Central memory CD8-positive, alpha-beta T cell (primary cell): ENCODE data around the gene ACADM.
"Not testable (repeated sequence)": the region's sequence is repeated elsewhere in the genome, so short reads cannot be mapped to it uniquely, and the experiment has no call there.

Experiments
- ATAC-seq: fragments of 150-1000 bp; cut with Tn5 transposase; replicated peaks from 2 replicates; pipeline ENCODE4 v1.10.0; 2022; ENCODE audit warnings: mild to moderate bottlenecking, moderate FRiP score, moderate number of reproducible peaks; ENCODE audit not compliant: poor library complexity, severe bottlenecking; ENCODE audit errors: extremely low read depth
- DNase-seq, 2 donors: peaks; one replicate each; pipeline ENCODE4 v3.0.0; 2021; ENCODE audit warnings: low spot score in 2 of 2
- H3K27ac Mint-ChIP-seq: one replicate; pipeline ENCODE4 v1.8.0; 2022; ENCODE audit warnings: low read depth, mild to moderate bottlenecking, moderate library complexity, mixed read lengths
- H3K27me3 Mint-ChIP-seq: one replicate; pipeline ENCODE4 v1.8.0; 2022; ENCODE audit warnings: mixed read lengths
- H3K36me3 Mint-ChIP-seq: one replicate; pipeline ENCODE4 v1.8.0; 2022; ENCODE audit warnings: mild to moderate bottlenecking, moderate library complexity, mixed read lengths; ENCODE audit not compliant: insufficient read depth
- H3K4me1 Mint-ChIP-seq: one replicate; pipeline ENCODE4 v1.8.0; 2022; ENCODE audit warnings: mixed read lengths
- H3K4me3 Mint-ChIP-seq: one replicate; pipeline ENCODE4 v1.8.0; 2022; ENCODE audit warnings: mild to moderate bottlenecking, moderate library complexity, mixed read lengths
- H3K9me3 Mint-ChIP-seq: one replicate; pipeline ENCODE4 v1.8.0; 2022; ENCODE audit warnings: mixed read lengths

Gene ACADM

DNA sequence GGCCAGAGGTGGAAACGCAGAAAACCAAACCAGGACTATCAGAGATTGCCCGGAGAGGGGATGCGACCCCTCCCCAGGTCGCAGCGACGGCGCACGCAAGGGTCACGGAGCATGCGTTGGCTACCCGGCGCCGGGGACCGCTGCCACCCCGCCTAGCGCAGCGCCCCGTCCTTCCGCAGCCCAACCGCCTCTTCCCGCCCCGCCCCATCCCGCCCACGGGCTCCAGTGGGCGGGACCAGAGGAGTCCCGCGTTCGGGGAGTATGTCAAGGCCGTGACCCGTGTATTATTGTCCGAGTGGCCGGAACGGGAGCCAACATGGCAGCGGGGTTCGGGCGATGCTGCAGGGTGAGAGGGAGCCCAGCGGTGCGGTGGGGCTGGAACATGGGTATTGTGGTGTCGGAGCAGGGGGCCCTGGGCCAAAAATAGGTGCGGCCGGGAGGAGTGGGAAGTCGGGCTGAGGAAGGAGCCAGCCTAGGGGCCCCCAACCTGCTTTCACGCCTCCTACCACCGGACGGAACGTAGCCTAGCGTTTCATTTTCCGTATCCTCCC lies at the start of gene ACADM:
Gene ACADM (plus strand): TSS at position 238 of the 551 bp plus-strand sequence. CDS start 79 bp downstream, at position 317.
- no peaks in the 10 kb centered on the region for H3K27me3 Mint-ChIP-seq
- ATAC-seq (peak; percentile 92), DNase-seq (peak; percentile 62 to 64)
- H3K4me3 Mint-ChIP-seq = peak within 1 kb of the TSS; percentile 98
- peaks cover 4% of the 10 kb centered on the region for H3K36me3 Mint-ChIP-seq
- peak within 1 kb of the TSS; percentile 98 for H3K27ac Mint-ChIP-seq
- no peaks in the 10 kb centered on the region for H3K9me3 Mint-ChIP-seq
- peaks cover 28% of the 10 kb centered on the region for H3K4me1 Mint-ChIP-seq

- H3K27me3 Mint-ChIP-seq = peaks cover 46% of the 10 kb centered on the region
- H3K27ac Mint-ChIP-seq = no peak overlapping the region
- no peaks in the 10 kb centered on the region for H3K36me3 Mint-ChIP-seq
- ATAC-seq (no peak), DNase-seq (no peak)
- no peaks in the 10 kb centered on the region for H3K4me1 Mint-ChIP-seq
- H3K9me3 Mint-ChIP-seq = no peaks in the 10 kb centered on the region
- H3K4me3 Mint-ChIP-seq = no peak overlapping the region
These were observed 47.1 kb upstream of the ACADM start for GRCh38 chr1:75677443-75677842.

- H3K4me1 Mint-ChIP-seq, H3K4me3 Mint-ChIP-seq, H3K36me3 Mint-ChIP-seq, DNase-seq, H3K9me3 Mint-ChIP-seq, ATAC-seq, H3K27ac Mint-ChIP-seq: not testable (repeated sequence)
- peaks cover 46% of the 10 kb centered on the region for H3K27me3 Mint-ChIP-seq
These were observed 46.5 kb upstream of the ACADM start for GRCh38 chr1:75677964-75678363.

GRCh38 chr1:75690547-75690946 lies 34.0 kb upstream of the ACADM start:
- H3K36me3 Mint-ChIP-seq = no peaks in the 10 kb centered on the region
- ATAC-seq (no peak), DNase-seq (no peak)
- H3K4me3 Mint-ChIP-seq = no peak overlapping the region
- no peak overlapping the region for H3K27ac Mint-ChIP-seq
- H3K4me1 Mint-ChIP-seq = no peaks in the 10 kb centered on the region
- H3K27me3 Mint-ChIP-seq = peaks cover 19% of the 10 kb centered on the region
- peaks cover 3% of the 10 kb centered on the region for H3K9me3 Mint-ChIP-seq

- Mint-ChIP-seq H3K27ac (no peak overlapping the region), H3K27me3 (peaks cover 29% of the 10 kb centered on the region), H3K36me3 (no peaks in the 10 kb centered on the region), H3K9me3 (no peaks in the 10 kb centered on the region), H3K4me3 (no peak overlapping the region), H3K4me1 (no peaks in the 10 kb centered on the region)
- ATAC-seq (no peak), DNase-seq (no peak)
These were observed 31.0 kb upstream of the ACADM start for GRCh38 chr1:75693551-75693950.

- H3K27ac Mint-ChIP-seq = no peak overlapping the region
- ATAC-seq (no peak), DNase-seq (no peak)
- H3K9me3 Mint-ChIP-seq = no peaks in the 10 kb centered on the region
- H3K4me3 Mint-ChIP-seq = no peak overlapping the region
- peaks cover 51% of the 10 kb centered on the region for H3K27me3 Mint-ChIP-seq
- H3K4me1 Mint-ChIP-seq = no peaks in the 10 kb centered on the region
- H3K36me3 Mint-ChIP-seq = no peaks in the 10 kb centered on the region
These were observed 28.5 kb upstream of the ACADM start for GRCh38 chr1:75696000-75696399.

DNA sequence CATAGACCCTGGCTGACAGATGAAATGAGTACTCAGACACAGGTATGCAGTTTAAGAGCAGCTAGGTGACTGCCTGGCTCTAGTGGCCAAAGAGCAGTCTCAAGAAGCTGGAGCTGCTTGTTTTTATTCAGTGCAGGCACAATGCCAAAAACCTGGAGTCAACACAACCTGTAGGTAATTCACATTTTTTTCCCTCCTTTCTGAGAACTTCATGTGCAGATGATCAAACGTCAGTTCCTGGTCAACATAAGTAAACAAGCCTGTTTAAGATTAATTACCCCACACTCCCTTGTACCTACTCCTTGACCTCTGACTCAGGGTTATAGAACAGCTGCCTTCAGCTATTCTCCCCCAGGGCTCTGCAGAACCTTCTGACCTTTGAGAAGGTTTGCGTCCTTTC lies 17.3 kb upstream of the ACADM start:
- ATAC-seq (no peak), DNase-seq (no peak)
- no peaks in the 10 kb centered on the region for H3K4me1 Mint-ChIP-seq
- H3K27me3 Mint-ChIP-seq = peaks cover 58% of the 10 kb centered on the region
- no peak overlapping the region for H3K27ac Mint-ChIP-seq
- peaks cover 4% of the 10 kb centered on the region for H3K36me3 Mint-ChIP-seq
- no peak overlapping the region for H3K4me3 Mint-ChIP-seq
- no peaks in the 10 kb centered on the region for H3K9me3 Mint-ChIP-seq

DNA sequence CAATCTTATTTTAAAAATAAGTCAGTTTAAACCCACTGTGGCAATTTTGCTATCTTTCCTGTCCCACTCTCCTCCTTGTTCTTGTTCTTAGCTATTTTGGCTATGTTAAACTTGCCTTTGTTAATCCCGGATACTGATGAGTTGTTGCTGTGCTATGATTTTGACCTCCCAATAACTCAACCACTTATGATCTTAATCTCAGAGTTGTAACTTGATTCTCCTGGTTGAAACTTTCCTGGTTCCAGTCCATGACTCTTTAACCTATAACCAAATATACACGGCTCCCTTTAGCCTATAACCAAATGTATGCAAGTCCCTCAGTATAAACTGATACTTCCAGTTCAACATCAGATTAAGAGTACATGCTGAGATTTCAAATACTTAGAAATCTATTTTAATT lies 15.6 kb upstream of the ACADM start:
- H3K36me3 Mint-ChIP-seq = peaks cover 4% of the 10 kb centered on the region
- ATAC-seq (no peak), DNase-seq (no peak)
- no peaks in the 10 kb centered on the region for H3K4me1 Mint-ChIP-seq
- H3K27ac Mint-ChIP-seq = no peak overlapping the region
- peaks cover 75% of the 10 kb centered on the region for H3K27me3 Mint-ChIP-seq
- H3K9me3 Mint-ChIP-seq = no peaks in the 10 kb centered on the region
- H3K4me3 Mint-ChIP-seq = no peak overlapping the region

DNA sequence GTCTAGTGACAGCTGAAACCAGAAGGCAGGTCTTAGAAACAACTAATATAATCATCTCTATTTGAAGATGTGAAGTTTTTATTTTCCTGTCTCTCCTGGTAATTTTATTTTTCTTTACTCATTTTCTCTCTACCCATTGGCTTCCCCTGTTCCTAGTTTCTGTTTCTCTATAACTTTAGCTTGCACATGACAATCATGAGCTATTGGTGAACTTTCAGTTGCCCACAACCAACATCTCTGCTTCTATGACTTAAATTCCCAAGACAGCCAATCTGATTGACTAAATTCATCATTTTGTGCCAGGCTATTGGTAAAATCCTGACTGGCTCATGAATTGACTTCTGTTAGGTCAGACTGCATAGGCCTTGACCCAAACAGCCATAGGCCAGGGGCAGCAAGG lies 13.7 kb upstream of the ACADM start:
- Mint-ChIP-seq H3K27me3 (peaks cover 89% of the 10 kb centered on the region), H3K36me3 (peaks cover 4% of the 10 kb centered on the region), H3K27ac (no peak overlapping the region), H3K4me1 (no peaks in the 10 kb centered on the region), H3K9me3 (no peaks in the 10 kb centered on the region), H3K4me3 (no peak overlapping the region)
- no peak for DNase-seq
- ATAC-seq = no peak

GRCh38 chr1:75711846-75712245 lies 12.7 kb upstream of the ACADM start:
- DNase-seq (no peak), ATAC-seq (no peak)
- Mint-ChIP-seq H3K9me3 (no peaks in the 10 kb centered on the region), H3K27ac (no peak overlapping the region), H3K36me3 (peaks cover 2% of the 10 kb centered on the region), H3K4me3 (no peak overlapping the region), H3K4me1 (no peaks in the 10 kb centered on the region), H3K27me3 (peaks cover 79% of the 10 kb centered on the region)

- DNase-seq = no peak
- Mint-ChIP-seq H3K9me3 (no peaks in the 10 kb centered on the region), H3K4me1 (no peaks in the 10 kb centered on the region), H3K4me3 (no peak overlapping the region), H3K27me3 (peaks cover 75% of the 10 kb centered on the region), H3K36me3 (peaks cover 2% of the 10 kb centered on the region), H3K27ac (no peak overlapping the region)
- no peak for ATAC-seq
These were observed 12.2 kb upstream of the ACADM start for GRCh38 chr1:75712306-75712705.

- DNase-seq (no peak), ATAC-seq (no peak)
- H3K9me3 Mint-ChIP-seq = no peaks in the 10 kb centered on the region
- peaks cover under 1% of the 10 kb centered on the region for H3K36me3 Mint-ChIP-seq
- H3K27ac Mint-ChIP-seq = no peak overlapping the region
- H3K27me3 Mint-ChIP-seq = peaks cover 5% of the 10 kb centered on the region
- H3K4me1 Mint-ChIP-seq = no peaks in the 10 kb centered on the region
- no peak overlapping the region for H3K4me3 Mint-ChIP-seq
These were observed 4.7 kb upstream of the ACADM start for GRCh38 chr1:75719810-75720209.

- H3K27me3 Mint-ChIP-seq = no peaks in the 10 kb centered on the region
- peaks cover 1% of the 10 kb centered on the region for H3K36me3 Mint-ChIP-seq
- ATAC-seq (no peak), DNase-seq (no peak)
- no peaks in the 10 kb centered on the region for H3K9me3 Mint-ChIP-seq
- peaks cover 1% of the 10 kb centered on the region for H3K4me1 Mint-ChIP-seq
- no peak overlapping the region for H3K4me3 Mint-ChIP-seq
- H3K27ac Mint-ChIP-seq = no peak overlapping the region
These were observed 4.2 kb upstream of the ACADM start for GRCh38 chr1:75720325-75720724.

- Mint-ChIP-seq H3K36me3 (peaks cover 3% of the 10 kb centered on the region), H3K4me1 (peaks cover 6% of the 10 kb centered on the region), H3K9me3 (no peaks in the 10 kb centered on the region), H3K27ac (no peak overlapping the region), H3K4me3 (no peak overlapping the region), H3K27me3 (no peaks in the 10 kb centered on the region)
- no peak for DNase-seq
- ATAC-seq = no peak
These were observed 3.7 kb upstream of the ACADM start for GRCh38 chr1:75720820-75721219.
